Cerebellar cortex (tissue), 1 donor: ENCODE data around the gene STIM1.
"Not testable (repeated sequence)": the region's sequence is repeated elsewhere in the genome, so short reads cannot be mapped to it uniquely, and the experiment has no call there.

ENCODE experiments used
- DNase-seq: peaks from one replicate; pipeline ENCODE4 v3.0.0-alpha.2; 2015; ENCODE audit warnings: low spot score

Gene STIM1

GRCh38 chr11:4026389-4026788 is 170.9 kb downstream of the STIM1 start:
- no peak for DNase-seq

- DNase-seq, result no peak
Observed at GRCh38 chr11:4027746-4028145, 172.3 kb downstream of the STIM1 start.

- no peak for DNase-seq
Observed at GRCh38 chr11:4030197-4030596, 174.7 kb downstream of the STIM1 start.

GRCh38 chr11:4032097-4032496 is 176.6 kb downstream of the STIM1 start:
- no peak for DNase-seq

- no peak for DNase-seq
Observed at GRCh38 chr11:4035985-4036384, 180.5 kb downstream of the STIM1 start.

- DNase-seq, result no peak
Observed at GRCh38 chr11:4039011-4039410, 183.5 kb downstream of the STIM1 start.

GRCh38 chr11:4040461-4040860 is 185.0 kb downstream of the STIM1 start:
- DNase-seq, result no peak

- DNase-seq, result no peak
Observed at GRCh38 chr11:4041731-4042391, 186.4 kb downstream of the STIM1 start.

GRCh38 chr11:4044976-4045646 is 189.6 kb downstream of the STIM1 start:
- DNase-seq, result no peak

- DNase-seq, result no peak
Observed at GRCh38 chr11:4048340-4048739, 192.9 kb downstream of the STIM1 start.

GRCh38 chr11:4049006-4049405 is 193.5 kb downstream of the STIM1 start:
- no peak for DNase-seq

GRCh38 chr11:4050138-4050537 is 194.7 kb downstream of the STIM1 start:
- DNase-seq, result no peak

- DNase-seq, result not testable (repeated sequence)
Observed at GRCh38 chr11:4053200-4053599, 197.7 kb downstream of the STIM1 start.

GRCh38 chr11:4054643-4055042 is 199.2 kb downstream of the STIM1 start:
- no peak for DNase-seq

GRCh38 chr11:4059424-4059823 is 204.0 kb downstream of the STIM1 start:
- DNase-seq, result no peak

GRCh38 chr11:4060182-4060923 is 204.9 kb downstream of the STIM1 start:
- DNase-seq, result no peak

- no peak for DNase-seq
Observed at GRCh38 chr11:4061700-4062099, 206.2 kb downstream of the STIM1 start.

- DNase-seq, result no peak
Observed at GRCh38 chr11:4063348-4063747, 207.9 kb downstream of the STIM1 start.

- DNase-seq, result peak; percentile 14
Observed at GRCh38 chr11:4064278-4064955, 209.0 kb downstream of the STIM1 start.

GRCh38 chr11:4065086-4065485 is 209.6 kb downstream of the STIM1 start:
- no peak for DNase-seq

- peak; percentile 83 for DNase-seq
Observed at GRCh38 chr11:4065601-4066377, 210.3 kb downstream of the STIM1 start.

GRCh38 chr11:4066910-4067309 is 211.4 kb downstream of the STIM1 start:
- DNase-seq, result no peak
